GM23248 (cell line): ENCODE measurements around the gene CYP27C1.

Experiments used
- EZH2 ChIP-seq: fragments of 200-600 bp; sonication (generic); IDR thresholded peaks from 2 replicates; pipeline ENCODE4 v1.6.1; 2018; ENCODE audit warnings: antibody characterized with exemption, mild to moderate bottlenecking; ENCODE audit not compliant: insufficient read depth, poor library complexity, severe bottlenecking
- EZH2phosphoT487 ChIP-seq: fragments of 200-600 bp; sonication (generic); IDR thresholded peaks from 2 replicates; pipeline ENCODE4 v1.6.1; 2018; ENCODE audit warnings: antibody characterized with exemption, moderate library complexity, mild to moderate bottlenecking, low read depth; ENCODE audit not compliant: insufficient read depth

DNA sequence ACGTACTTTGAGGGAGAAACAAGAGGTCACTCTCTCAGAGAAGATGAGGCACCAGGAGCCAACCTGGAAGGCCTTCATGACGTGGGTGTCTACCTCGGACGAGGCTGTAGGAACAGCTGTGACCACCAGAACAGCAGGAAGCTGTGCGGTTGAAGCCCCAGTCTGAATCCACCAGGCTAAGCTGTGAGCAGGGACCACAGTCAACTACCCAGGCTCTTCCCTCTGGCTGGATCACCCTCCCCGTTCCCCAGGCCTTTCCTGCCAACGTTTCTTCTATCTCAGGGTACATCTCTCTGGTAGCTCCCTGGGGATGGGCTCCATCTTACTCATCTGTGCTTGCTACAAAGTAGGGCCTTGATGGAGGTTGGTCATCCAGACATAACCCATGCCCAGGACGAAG, 36.8 kb upstream of the CYP27C1 start:
- TF ChIP-seq EZH2 (no peak), EZH2phosphoT487 (no peak)
